OCI-LY3 (cell line): ENCODE results near the gene JMJD8.

Experiments used
- EZH2phosphoT487 ChIP-seq: fragments of 200-600 bp; shearing (Covaris generic); IDR thresholded peaks from 2 replicates; pipeline ENCODE4 v1.6.1; 2018; ENCODE audit warnings: antibody characterized with exemption, mixed run types, low read depth
- TF ChIP-seq, protein P1 (sequence below): fragments of 200-600, 300-600 bp; sonication (generic); IDR thresholded peaks from 2 replicates; pipeline ENCODE4 v1.5.1; 2014; ENCODE audit warnings: antibody characterized with exemption, low read length, low read depth

DNA sequence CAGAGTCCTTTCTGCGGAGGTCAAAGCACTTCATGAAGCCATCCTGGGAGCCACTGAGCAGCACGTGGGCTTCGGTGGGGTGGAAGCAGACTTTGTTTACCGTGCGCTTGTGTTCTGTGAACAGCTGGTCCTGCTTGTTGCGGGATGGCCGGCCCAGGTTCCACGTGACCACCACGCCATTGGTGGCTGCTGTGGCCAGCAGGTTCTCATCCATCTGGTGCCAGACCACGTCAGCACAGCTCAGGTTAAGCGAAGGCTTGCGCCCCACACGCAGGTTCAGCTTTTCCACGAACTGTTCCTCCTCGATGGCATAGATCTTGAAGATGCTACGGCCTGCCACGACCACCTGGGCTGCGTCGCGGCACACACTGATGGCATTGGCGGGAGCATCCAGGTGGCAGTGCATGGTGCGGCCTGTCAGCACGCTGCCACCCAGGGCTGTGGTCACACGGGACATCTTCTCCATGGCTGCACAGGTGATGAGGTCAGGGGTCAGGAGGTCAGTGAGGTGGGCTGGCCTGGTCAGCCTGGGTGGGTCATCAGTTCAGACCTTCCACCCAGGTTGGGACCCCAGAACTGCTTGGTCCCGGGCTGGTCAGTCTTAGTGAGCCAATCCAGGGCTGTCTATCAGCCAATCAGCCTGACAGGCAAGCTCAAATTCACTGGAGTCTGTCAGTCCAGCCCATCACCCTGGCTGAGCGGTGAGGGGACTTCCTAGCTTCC is 5.2 kb upstream of the JMJD8 start:
- TF ChIP-seq, protein P1, sequence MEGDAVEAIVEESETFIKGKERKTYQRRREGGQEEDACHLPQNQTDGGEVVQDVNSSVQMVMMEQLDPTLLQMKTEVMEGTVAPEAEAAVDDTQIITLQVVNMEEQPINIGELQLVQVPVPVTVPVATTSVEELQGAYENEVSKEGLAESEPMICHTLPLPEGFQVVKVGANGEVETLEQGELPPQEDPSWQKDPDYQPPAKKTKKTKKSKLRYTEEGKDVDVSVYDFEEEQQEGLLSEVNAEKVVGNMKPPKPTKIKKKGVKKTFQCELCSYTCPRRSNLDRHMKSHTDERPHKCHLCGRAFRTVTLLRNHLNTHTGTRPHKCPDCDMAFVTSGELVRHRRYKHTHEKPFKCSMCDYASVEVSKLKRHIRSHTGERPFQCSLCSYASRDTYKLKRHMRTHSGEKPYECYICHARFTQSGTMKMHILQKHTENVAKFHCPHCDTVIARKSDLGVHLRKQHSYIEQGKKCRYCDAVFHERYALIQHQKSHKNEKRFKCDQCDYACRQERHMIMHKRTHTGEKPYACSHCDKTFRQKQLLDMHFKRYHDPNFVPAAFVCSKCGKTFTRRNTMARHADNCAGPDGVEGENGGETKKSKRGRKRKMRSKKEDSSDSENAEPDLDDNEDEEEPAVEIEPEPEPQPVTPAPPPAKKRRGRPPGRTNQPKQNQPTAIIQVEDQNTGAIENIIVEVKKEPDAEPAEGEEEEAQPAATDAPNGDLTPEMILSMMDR = no peak
- TF ChIP-seq EZH2phosphoT487 = no peak
